Astrocyte (in vitro differentiated cells and primary cell): ENCODE measurements around the gene SCGN. TPM values are rescaled to one million over a fixed set of nuclear protein-coding genes. Genes with fewer than 3 reads are reported as not detected.

Source experiments
- DNase-seq: peaks from one replicate; pipeline ENCODE4 v3.0.0-alpha.2; 2010; ENCODE audit warnings: low read depth
- FAIRE-seq: peaks from 2 replicates; lab custom pipeline; 2011; peaks lifted over from hg19 to GRCh38; lab: Jason Lieb, UNC
- H2AFZ ChIP-seq: 2 replicates; pipeline ENCODE4 v1.6.0; 2012; ENCODE audit warnings: low read depth, low read length, inconsistent platforms
- H3K27ac ChIP-seq: 2 replicates; pipeline ENCODE4 v1.5.1; 2011; ENCODE audit warnings: low read depth, low read length, inconsistent platforms
- H3K27me3 ChIP-seq: 2 replicates; pipeline ENCODE4 v1.6.0; 2011; ENCODE audit warnings: low read length, inconsistent platforms; ENCODE audit not compliant: insufficient read depth
- H3K36me3 ChIP-seq: 2 replicates; pipeline ENCODE4 v1.5.1; 2011; ENCODE audit warnings: low read length, inconsistent platforms; ENCODE audit not compliant: insufficient read depth
- H3K4me1 ChIP-seq: 2 replicates; pipeline ENCODE4 v1.5.1; 2011; ENCODE audit warnings: low read length, inconsistent platforms; ENCODE audit not compliant: insufficient read depth
- H3K4me2 ChIP-seq: 2 replicates; pipeline ENCODE4 v1.6.0; 2012; ENCODE audit warnings: low read length, inconsistent platforms
- H3K4me3 ChIP-seq: 2 replicates; pipeline ENCODE4 v1.5.1; 2011; ENCODE audit warnings: low read depth, mild to moderate bottlenecking, low read length, inconsistent platforms; ENCODE audit not compliant: insufficient read depth
- H3K79me2 ChIP-seq: 2 replicates; pipeline ENCODE4 v1.6.0; 2012; ENCODE audit warnings: mild to moderate bottlenecking, low read length, inconsistent platforms; ENCODE audit not compliant: insufficient read depth
- H3K9ac ChIP-seq: 2 replicates; pipeline ENCODE4 v1.6.0; 2012; ENCODE audit warnings: mild to moderate bottlenecking, low read length, inconsistent platforms
- H3K9me3 ChIP-seq: 2 replicates; pipeline ENCODE4 v1.5.1; 2012; ENCODE audit warnings: low read depth, mild to moderate bottlenecking, low read length, inconsistent platforms; ENCODE audit not compliant: insufficient read depth
- H4K20me1 ChIP-seq: 2 replicates; pipeline ENCODE4 v1.6.0; 2012; ENCODE audit warnings: low read length, inconsistent platforms; ENCODE audit not compliant: insufficient read depth
- H3K27ac Mint-ChIP-seq: one replicate; pipeline ENCODE4 v1.8.0; 2021; ENCODE audit warnings: mild to moderate bottlenecking, mixed read lengths; ENCODE audit not compliant: unreplicated experiment
- H3K27me3 Mint-ChIP-seq: one replicate; pipeline ENCODE4 v1.8.0; 2021; ENCODE audit warnings: low read depth, mixed read lengths; ENCODE audit not compliant: unreplicated experiment
- H3K36me3 Mint-ChIP-seq: one replicate; pipeline ENCODE4 v1.8.0; 2021; ENCODE audit warnings: low read depth, mixed read lengths; ENCODE audit not compliant: unreplicated experiment
- H3K4me1 Mint-ChIP-seq: one replicate; pipeline ENCODE4 v1.8.0; 2021; ENCODE audit warnings: low read depth, mixed read lengths; ENCODE audit not compliant: unreplicated experiment
- H3K4me3 Mint-ChIP-seq: one replicate; pipeline ENCODE4 v1.8.0; 2021; ENCODE audit warnings: mild to moderate bottlenecking, moderate library complexity, mixed read lengths; ENCODE audit not compliant: unreplicated experiment
- H3K9me3 Mint-ChIP-seq: one replicate; pipeline ENCODE4 v1.8.0; 2021; ENCODE audit warnings: mild to moderate bottlenecking, mixed read lengths; ENCODE audit not compliant: unreplicated experiment
- CTCF ChIP-seq: IDR thresholded peaks from 2 replicates; pipeline ENCODE4 v1.5.1; 2011; ENCODE audit warnings: low read depth, mild to moderate bottlenecking, inconsistent platforms, low read length, moderate library complexity; ENCODE audit not compliant: insufficient read depth
- EZH2 ChIP-seq: IDR thresholded peaks from 2 replicates; pipeline ENCODE4 v1.6.1; 2012; ENCODE audit warnings: mild to moderate bottlenecking, low read length, inconsistent platforms; ENCODE audit not compliant: insufficient read depth
- total RNA-seq: library from RNA; stranded (reverse); gene quantifications from 2 replicates; pipeline ENCODE4 v1.2.1, GENCODE V29; 2021

SCGN gene
- total RNA-seq, 1 donor from 2014 or later, result not detected

- Mint-ChIP-seq H3K27me3 (no peaks in the 10 kb centered on the region), H3K4me1 (no peaks in the 10 kb centered on the region), H3K36me3 (no peaks in the 10 kb centered on the region), H3K27ac (no peak overlapping the region), H3K4me3 (no peak overlapping the region), H3K9me3 (no peaks in the 10 kb centered on the region)
- no peak overlapping the region for H3K9ac ChIP-seq
- H2AFZ ChIP-seq, result no peak overlapping the region
- DNase-seq (no peak), FAIRE-seq (no peak)
- H4K20me1 ChIP-seq, result no peaks in the 10 kb centered on the region
- no peaks in the 10 kb centered on the region for H3K27me3 ChIP-seq
- H3K4me1 ChIP-seq, result no peaks in the 10 kb centered on the region
- no peaks in the 10 kb centered on the region for H3K36me3 ChIP-seq
- no peaks in the 10 kb centered on the region for H3K79me2 ChIP-seq
- no peak overlapping the region for H3K4me3 ChIP-seq
- no peak for TF ChIP-seq EZH2
- no peak overlapping the region for H3K4me2 ChIP-seq
- H3K9me3 ChIP-seq, result no peaks in the 10 kb centered on the region
- no peak overlapping the region for H3K27ac ChIP-seq
Observed at GRCh38 chr6:25726122-25726911, 74.3 kb downstream of the SCGN start.

GRCh38 chr6:25727028-25727427 lies 75.0 kb downstream of the SCGN start:
- DNase-seq (no peak), FAIRE-seq (no peak)
- no peak overlapping the region for H3K27ac Mint-ChIP-seq
- H2AFZ ChIP-seq, result no peak overlapping the region
- no peak overlapping the region for H3K27ac ChIP-seq
- no peaks in the 10 kb centered on the region for H3K27me3 ChIP-seq
- H3K36me3 ChIP-seq, result no peaks in the 10 kb centered on the region
- H4K20me1 ChIP-seq, result no peaks in the 10 kb centered on the region
- TF ChIP-seq EZH2, result no peak
- no peak for TF ChIP-seq CTCF
- H3K9ac ChIP-seq, result no peak overlapping the region
- no peaks in the 10 kb centered on the region for H3K27me3 Mint-ChIP-seq
- H3K9me3 Mint-ChIP-seq, result no peaks in the 10 kb centered on the region
- no peaks in the 10 kb centered on the region for H3K36me3 Mint-ChIP-seq
- H3K9me3 ChIP-seq, result no peaks in the 10 kb centered on the region
- no peak overlapping the region for H3K4me3 Mint-ChIP-seq
- H3K4me1 Mint-ChIP-seq, result no peaks in the 10 kb centered on the region
- no peak overlapping the region for H3K4me2 ChIP-seq
- H3K4me3 ChIP-seq, result no peak overlapping the region
- no peaks in the 10 kb centered on the region for H3K79me2 ChIP-seq
- H3K4me1 ChIP-seq, result no peaks in the 10 kb centered on the region

GRCh38 chr6:25730907-25731306 lies 78.9 kb downstream of the SCGN start:
- FAIRE-seq (no peak), DNase-seq (no peak)
- no peaks in the 10 kb centered on the region for H3K36me3 Mint-ChIP-seq
- no peak overlapping the region for H3K9ac ChIP-seq
- no peaks in the 10 kb centered on the region for H3K4me1 ChIP-seq
- H3K36me3 ChIP-seq, result no peaks in the 10 kb centered on the region
- H3K4me3 ChIP-seq, result no peak overlapping the region
- H3K9me3 ChIP-seq, result no peaks in the 10 kb centered on the region
- no peak overlapping the region for H3K4me3 Mint-ChIP-seq
- H3K27ac Mint-ChIP-seq, result no peak overlapping the region
- H3K4me2 ChIP-seq, result no peak overlapping the region
- no peaks in the 10 kb centered on the region for H3K27me3 ChIP-seq
- no peak for TF ChIP-seq CTCF
- H2AFZ ChIP-seq, result no peak overlapping the region
- no peak overlapping the region for H3K27ac ChIP-seq
- no peaks in the 10 kb centered on the region for H3K4me1 Mint-ChIP-seq
- no peaks in the 10 kb centered on the region for H3K79me2 ChIP-seq
- H4K20me1 ChIP-seq, result no peaks in the 10 kb centered on the region
- no peaks in the 10 kb centered on the region for H3K27me3 Mint-ChIP-seq
- no peaks in the 10 kb centered on the region for H3K9me3 Mint-ChIP-seq
